Skin of body (tissue), 2 donors: Measurements from ENCODE around the gene SOX15. TPM values are rescaled to one million over a fixed set of nuclear protein-coding genes. Genes with fewer than 3 reads are reported as not detected.

ENCODE experiments used
- DNase-seq: peaks from one replicate; lab custom pipeline; 2025; lab: John Stamatoyannopoulos, UW
- total RNA-seq: library from RNA; depleted of rRNA; stranded (reverse); fragments of >200 nt; gene quantifications from one replicate; pipeline ENCODE4 v1.2.3, GENCODE V29; 2014

SOX15 gene
- total RNA-seq, 1 donor from 2014 or later = 7.8 TPM

DNA sequence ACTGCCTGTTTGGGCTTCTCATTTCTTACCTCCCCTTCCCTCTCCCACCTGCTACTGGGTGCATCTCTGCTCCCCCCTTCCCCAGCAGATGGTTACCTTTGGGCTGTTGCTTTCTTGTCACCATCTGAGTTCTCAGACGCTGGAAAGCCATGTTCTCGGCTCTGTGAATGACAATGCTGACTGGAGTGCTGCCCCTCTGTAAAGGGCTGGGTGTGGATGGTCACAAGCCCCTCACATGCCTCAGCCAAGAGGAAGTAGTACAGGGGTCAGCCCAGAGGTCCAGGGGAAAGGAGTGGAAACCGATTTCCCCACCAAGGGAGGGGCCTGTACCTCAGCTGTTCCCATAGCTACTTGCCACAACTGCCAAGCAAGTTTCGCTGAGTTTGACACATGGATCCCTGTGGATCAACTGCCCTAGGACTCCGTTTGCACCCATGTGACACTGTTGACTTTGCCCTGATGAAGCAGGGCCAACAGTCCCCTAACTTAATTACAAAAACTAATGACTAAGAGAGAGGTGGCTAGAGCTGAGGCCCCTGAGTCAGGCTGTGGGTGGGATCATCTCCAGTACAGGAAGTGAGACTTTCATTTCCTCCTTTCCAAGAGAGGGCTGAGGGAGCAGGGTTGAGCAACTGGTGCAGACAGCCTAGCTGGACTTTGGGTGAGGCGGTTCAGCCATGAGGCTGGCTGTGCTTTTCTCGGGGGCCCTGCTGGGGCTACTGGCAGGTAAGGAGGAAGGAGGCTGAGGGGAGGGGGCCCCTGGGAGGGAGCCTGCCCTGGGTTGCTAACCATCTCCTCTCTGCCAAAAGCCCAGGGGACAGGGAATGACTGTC lies 10.7 kb downstream of the SOX15 start, which contains the start of gene CD68:
Gene CD68, plus strand, starts transcription at position 638 of the 833 bp plus-strand sequence. Its CDS starts 40 bp downstream, at position 678.
- peak; percentile 40 for DNase-seq

DNA sequence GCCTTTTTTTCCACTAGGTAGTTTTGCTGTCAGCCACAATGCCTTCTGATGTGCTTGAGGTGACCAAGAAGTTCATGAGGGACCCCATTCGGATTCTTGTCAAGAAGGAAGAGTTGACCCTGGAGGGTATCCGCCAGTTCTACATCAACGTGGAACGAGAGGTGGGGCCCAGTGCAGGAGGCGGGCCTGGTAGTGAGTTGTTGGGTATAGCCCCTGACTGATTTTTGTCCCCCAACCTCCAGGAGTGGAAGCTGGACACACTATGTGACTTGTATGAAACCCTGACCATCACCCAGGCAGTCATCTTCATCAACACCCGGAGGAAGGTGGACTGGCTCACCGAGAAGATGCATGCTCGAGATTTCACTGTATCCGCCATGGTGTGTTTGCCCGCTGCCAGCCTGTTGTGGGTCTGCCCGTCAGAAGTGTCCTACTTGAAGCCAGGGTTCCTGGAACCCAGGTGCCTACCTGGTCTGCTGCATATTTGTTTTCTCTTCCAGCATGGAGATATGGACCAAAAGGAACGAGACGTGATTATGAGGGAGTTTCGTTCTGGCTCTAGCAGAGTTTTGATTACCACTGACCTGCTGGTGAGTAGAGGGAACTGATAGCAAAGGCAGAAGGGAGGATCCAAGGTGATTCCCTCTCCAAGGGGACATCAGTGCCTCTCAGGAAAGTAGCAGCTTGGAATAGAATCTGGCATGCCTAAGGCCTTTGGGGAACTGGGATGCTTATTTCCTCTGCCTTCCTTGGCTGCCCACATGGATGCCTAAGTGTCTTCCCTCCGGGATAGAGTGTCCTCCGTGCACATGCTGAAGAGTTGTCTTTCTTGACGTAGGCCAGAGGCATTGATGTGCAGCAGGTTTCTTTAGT lies 12.3 kb downstream of the SOX15 start:
- no peak for DNase-seq

DNA sequence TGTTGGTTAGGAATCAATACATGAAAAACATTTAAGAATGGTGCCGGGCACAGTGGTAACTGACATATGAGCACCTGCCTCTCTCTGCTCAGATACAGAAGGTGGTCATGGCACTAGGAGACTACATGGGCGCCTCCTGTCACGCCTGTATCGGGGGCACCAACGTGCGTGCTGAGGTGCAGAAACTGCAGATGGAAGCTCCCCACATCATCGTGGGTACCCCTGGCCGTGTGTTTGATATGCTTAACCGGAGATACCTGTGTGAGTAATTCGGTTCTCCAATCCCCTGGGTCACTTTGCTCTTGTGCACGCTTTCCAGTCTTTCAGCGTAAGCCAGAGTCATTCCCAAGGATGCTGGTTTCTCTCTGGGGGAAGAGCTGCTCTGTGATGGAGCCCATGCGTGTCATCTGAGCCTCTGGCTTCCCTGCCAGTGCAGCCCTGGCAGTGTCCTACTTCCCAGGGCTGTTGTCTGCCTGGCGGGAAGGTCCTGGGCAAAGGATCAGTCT lies 13.4 kb downstream of the SOX15 start:
- no peak for DNase-seq

DNA sequence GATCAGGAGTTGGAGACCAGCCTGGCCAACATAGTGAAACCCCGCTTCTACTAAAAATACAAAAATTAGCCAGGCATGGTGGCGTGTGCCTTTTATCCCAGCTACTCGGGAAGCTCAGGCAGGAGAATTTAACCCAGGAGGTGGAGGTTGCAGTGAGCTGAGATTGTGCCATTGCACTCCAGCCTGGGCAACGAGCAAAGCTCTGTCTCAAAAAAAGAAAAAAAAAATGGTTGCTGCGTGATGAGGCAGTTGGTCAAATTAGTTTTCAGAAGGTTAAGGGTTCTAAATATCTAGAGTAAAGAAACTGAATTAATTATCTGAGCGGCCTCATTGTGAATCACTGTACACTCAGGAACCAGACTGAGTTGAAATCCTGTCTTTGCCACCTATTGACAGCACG lies 13.9 kb downstream of the SOX15 start:
- no peak for DNase-seq

DNA sequence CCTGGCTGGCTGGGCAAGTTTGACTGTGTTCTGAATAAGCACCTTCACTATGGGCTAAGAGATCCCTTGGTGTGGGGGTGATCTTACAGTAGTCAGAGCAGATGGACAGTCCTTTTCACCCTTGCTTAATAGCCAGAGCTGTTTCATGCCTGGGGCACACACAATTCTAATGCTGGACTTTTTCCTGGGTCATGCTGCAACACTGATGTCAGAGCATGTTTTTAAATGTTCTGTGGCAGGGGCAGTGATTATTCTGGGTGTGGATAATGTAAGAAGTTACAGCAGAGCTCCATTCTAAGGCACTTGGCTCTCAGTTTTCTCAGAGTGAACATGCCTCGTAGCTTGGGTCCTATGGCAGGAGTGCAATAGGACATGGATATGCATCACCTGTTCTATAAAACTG lies 14.4 kb downstream of the SOX15 start:
- DNase-seq = no peak

DNA sequence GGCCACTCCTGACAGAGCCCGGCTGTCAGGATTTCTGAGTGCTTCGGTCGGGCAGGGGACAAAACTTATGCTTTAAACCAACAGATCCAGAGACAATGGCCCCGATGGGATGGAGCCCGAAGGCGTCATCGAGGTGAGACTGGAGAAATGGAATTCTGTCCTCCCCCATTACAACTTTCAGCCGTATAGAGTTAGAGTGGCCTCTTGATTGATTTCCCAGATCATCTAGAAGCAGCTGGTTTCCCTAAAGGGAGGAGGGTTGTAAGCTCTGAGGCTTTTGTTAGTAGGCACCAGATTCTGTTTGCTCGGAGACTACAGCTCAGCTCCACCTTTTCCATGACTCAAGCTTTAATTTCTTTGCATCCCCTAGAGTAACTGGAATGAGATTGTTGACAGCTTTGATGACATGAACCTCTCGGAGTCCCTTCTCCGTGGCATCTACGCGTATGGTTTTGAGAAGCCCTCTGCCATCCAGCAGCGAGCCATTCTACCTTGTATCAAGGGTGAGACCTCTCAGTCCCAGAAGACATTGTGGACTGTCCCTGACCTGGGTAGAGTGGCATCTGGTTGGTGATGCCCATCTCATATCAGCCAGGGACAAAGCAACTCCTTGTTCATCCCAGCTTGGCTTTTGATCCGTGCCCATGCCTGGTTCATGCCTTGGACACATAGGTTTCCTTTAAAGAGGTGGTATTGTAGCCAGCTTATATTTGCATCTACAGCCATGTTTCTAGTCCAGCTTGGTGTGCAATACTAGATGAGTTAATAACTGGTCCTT lies 15.5 kb downstream of the SOX15 start:
- no peak for DNase-seq

DNA sequence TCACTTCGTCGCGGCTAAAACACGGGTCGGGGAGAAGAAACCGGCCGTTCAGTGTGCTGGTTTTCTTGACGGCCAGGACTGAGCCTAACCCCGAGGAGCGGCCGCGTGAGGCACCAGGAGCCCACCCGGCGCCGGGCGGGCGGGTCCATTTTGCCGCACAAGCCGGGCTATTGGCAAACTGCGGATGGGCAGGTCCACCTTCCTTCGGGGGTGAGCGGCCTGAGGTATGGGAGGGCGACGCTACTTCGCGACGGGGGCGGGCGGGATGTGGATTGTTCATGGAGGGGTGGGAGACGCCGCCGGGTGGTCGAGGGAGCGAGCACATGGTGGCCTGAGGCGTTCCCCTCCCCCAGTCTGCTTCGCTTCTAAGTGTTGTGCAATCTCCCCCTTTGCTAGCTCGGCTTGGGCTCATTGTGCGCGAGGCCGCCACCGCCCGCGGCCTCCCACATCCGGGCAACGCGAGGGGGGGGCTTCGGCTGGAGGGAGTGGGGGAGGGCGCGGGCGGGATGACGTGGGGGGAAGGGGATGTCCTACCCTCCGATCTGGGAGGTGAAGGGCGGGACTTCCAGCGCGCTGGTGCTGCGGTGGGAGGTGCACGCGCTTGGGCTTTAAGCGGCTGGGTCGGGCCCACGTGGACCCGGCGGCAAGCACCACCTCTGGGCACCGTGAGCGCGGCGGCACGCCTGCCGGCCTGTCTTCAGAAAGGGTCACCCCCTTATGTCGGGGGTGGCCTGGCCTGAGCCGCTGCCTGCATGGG lies 16.4 kb downstream of the SOX15 start:
- DNase-seq = peak; percentile 95

DNA sequence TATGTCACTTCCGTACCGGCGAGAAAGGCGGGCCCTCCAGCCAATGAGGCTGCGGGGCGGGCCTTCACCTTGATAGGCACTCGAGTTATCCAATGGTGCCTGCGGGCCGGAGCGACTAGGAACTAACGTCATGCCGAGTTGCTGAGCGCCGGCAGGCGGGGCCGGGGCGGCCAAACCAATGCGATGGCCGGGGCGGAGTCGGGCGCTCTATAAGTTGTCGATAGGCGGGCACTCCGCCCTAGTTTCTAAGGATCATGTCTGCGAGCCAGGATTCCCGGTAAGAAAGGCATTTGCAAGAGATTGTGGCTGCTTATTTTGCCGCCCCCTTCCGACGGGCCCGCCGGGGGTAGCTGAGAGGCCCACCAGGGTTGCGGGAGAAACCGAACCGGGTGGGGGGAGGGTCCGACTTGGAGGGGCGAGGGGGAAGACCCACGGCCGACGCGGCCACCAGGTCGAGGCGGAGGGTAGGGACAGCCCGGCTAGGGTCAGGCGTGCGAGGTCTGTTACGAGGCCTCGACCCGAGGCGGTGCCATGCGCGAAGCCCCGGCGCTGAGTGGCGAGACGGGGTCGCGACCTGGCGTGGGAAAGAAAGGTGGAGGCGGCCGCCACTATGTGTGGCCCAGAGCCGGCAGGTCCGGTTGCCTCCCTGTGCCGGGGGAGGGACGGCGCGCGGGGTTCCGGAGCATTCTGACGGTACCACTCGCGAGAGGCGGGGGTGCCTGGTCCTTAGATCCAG lies 17.1 kb downstream of the SOX15 start:
- DNase-seq = peak; percentile 99

DNA sequence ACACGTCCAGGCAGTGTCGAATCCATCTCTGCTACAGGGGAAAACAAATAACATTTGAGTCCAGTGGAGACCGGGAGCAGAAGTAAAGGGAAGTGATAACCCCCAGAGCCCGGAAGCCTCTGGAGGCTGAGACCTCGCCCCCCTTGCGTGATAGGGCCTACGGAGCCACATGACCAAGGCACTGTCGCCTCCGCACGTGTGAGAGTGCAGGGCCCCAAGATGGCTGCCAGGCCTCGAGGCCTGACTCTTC lies 17.6 kb downstream of the SOX15 start:
- DNase-seq = no peak

DNA sequence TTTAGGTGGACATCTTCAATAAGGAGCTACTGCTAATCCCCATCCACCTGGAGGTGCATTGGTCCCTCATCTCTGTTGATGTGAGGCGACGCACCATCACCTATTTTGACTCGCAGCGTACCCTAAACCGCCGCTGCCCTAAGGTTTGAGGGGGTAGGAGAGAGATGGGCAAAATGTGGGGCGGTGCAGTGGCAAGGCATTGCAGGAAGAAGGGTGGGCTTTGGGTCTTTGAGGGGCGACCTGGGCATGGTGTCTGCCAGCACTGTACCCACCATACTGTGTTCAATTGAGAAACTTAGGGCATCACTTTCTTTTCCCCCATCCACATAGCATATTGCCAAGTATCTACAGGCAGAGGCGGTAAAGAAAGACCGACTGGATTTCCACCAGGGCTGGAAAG lies 19.5 kb downstream of the SOX15 start:
- DNase-seq = no peak

DNA sequence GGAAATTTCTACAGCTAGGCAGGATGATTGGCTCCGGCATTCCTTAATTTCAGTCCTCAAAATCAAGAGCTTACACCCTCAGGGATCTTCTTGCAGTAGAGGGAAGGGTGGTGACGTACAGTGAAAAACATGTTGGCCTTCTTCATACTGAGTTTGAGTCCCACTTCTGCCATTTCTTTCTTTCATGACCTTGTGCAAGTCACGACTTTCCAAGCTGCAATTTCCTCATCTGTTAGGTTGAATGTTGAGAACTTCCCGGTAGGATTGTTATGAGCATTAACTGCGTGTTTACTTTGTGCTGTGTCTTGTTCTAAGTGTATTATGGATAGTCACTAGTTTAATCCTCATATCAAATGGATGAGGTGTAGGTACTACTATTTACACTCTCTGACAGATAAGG lies 20.3 kb downstream of the SOX15 start:
- no peak for DNase-seq

DNA sequence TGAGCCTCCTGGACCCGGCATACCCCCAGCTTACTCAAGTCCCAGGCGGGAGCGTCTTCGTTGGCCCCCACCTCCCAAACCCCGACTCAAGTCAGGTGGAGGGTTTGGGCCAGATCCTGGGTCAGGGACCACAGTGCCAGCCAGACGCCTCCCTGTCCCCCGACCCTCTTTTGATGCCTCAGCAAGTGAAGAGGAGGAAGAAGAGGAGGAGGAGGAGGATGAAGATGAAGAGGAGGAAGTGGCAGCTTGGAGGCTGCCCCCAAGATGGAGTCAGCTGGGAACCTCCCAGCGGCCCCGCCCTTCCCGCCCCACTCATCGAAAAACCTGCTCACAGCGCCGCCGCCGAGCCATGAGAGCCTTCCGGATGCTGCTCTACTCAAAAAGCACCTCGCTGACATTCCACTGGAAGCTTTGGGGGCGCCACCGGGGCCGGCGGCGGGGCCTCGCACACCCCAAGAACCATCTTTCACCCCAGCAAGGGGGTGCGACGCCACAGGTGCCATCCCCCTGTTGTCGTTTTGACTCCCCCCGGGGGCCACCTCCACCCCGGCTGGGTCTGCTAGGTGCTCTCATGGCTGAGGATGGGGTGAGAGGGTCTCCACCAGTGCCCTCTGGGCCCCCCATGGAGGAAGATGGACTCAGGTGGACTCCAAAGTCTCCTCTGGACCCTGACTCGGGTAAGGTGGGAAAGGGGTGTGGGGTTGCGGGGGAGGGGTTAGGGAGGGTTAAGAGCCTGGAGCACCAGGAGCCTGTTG lies 26.6 kb downstream of the SOX15 start:
- DNase-seq = no peak

DNA sequence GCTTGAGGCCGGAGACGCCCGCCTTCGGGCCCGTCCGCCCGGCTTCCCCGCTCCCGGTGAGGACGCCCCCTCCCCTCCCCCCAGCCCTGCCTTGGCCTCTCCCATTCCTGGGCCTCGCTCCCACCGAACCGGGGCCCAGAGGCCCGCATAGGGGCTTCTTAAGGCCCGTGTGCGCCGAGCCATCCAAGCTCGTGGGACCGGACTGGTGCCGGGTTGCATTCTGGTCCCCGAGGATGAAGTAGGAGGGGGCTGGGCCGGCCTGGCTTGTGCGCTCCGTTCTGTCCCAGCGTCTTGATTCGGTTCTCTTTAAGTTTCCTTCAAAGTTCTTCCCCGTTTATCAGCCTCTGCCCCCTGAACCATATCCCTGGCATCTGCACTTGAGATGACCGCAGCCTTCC lies 27.7 kb downstream of the SOX15 start:
- DNase-seq = no peak

DNA sequence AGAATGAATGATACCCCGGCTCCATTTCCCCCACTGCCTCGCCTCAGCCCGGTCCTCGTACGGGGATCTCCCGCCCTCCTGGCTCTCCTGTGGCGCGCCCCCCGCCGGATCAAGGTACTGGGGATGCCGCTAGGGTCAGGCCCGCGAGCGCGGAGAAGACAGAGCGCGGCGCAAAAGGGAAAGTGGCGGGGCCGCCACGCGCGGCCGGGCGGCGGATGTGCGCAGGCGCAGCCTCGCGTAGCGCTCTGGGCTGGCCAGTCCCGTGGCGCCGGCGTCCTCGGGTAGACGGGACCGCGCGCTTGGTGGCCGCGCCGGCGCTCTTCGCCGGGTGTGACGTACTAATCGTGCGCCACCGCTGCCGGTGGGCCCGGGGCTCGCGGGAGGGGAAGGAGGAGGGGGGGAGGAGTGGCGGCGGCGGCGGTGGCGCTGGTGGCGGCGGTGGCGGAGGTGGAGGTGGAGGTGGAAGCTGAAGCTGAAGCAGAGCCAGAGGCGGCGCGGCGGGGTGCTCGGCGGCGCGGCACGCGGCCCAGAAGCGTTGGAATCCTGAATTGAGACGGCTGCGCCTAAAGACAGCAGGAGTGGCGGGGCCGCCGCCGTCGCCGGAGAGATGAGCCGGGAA lies 28.2 kb downstream of the SOX15 start, which contains the start of gene SENP3:
Gene SENP3, plus strand, starts transcription at position 331 of the 619 bp plus-strand sequence. CDS start 1,158 bp downstream, outside the sequence.
- peak; percentile 82 for DNase-seq

DNA sequence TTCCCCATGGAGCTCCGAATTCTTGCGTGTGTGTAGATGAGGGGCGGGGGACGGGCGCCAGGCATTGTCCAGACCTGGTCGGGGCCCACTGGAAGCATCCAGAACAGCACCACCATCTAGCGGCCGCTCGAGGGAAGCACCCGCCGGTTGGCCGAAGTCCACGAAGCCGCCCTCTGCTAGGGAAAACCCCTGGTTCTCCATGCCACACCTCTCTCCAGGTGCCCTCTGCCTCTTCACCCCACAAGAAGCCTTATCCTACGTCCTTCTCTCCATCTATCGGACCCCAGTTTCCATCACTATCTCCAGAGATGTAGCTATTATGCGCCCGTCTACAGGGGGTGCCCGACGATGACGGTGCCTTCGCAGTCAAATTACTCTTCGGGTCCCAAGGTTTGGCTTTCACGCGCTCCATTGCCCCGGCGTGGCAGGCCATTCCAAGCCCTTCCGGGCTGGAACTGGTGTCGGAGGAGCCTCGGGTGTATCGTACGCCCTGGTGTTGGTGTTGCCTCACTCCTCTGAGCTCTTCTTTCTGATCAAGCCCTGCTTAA lies 28.8 kb downstream of the SOX15 start:
- peak; percentile 74 for DNase-seq

DNA sequence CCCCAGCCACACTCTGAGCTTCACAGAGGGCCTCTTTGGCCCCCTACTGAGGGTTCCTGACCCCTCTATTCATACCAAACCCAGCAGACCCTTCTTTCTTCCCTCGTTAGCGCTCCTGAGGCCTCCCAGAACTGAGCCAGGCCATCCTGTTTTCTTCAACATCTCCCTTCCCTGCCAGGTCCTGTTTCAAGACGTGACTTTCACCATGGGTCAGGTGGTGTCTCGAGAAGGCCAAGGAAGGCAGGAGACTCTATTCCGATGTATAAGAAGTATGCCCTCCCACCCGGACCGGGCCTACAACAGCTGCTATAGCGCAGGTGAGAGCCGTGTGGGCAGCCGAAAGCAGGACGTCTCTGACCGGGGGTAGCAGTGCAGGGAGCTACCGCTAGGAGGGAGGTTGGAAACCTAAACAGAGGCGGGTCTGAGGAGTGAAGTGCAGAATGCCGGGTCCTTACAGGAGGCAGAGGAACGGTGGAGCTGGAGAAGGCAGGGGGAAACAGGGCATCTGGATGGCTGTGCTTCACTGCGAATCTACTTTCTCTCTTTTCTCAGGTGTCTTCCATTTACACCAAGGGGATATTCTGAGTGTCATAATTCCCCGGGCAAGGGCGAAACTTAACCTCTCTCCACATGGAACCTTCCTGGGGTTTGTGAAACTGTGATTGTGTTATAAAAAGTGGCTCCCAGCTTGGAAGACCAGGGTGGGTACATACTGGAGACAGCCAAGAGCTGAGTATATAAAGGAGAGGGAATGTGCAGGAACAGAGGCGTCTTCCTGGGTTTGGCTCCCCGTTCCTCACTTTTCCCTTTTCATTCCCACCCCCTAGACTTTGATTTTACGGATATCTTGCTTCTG lies 29.5 kb downstream of the SOX15 start:
- DNase-seq = peak; percentile 37

DNA sequence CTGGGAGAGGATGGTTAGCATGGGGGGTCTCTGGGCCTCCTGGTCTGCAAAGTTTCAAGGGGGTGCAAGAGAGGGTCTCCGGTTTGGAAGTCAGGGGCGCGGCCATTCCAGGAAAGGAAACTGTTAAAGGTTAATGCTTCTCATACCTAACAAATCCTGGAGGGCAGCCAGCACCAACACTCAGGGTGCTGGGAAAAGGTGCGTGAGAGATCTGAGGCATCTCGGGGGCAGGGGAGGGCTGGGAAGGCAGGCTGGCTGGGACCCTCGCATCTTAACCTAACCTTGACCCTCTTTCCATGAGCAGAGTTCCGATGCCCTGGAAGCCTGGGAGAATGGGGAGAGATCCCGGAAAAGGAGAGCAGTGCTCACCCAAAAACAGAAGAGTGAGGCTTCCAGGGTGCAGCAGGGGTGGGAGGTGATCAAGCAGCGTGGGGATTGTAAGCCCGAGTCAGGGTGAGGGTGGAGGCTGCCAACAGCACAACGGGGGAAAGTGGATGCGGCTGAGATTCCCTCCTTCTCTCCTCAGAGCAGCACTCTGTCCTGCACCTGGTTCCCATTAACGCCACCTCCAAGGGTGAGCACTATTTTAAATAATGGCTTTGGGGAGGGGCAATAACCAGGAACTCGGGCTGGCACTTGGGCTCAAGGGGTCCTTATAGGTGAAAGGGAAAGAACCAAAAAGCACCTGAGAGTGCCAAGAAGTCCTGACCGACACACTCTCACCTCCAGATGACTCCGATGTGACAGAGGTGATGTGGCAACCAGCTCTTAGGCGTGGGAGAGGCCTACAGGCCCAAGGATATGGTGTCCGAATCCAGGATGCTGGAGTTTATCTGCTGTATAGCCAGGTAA lies 30.3 kb downstream of the SOX15 start:
- no peak for DNase-seq
